Mesendoderm (in vitro differentiated cells): ENCODE results near the gene SHANK1.

Experiments
- DNase-seq: peaks from one replicate; pipeline ENCODE4 v3.0.0; 2013
- H2AK5ac ChIP-seq: 2 replicates; pipeline ENCODE4 v1.6.1; 2013; ENCODE audit warnings: low read length, inconsistent platforms
- H2BK120ac ChIP-seq: 2 replicates; pipeline ENCODE4 v1.6.1; 2013; ENCODE audit warnings: low read depth, mild to moderate bottlenecking, low read length, moderate library complexity, mixed read lengths
- H2BK15ac ChIP-seq: replicated peaks from 2 replicates; pipeline ENCODE4 v1.6.1; 2013; ENCODE audit warnings: low read depth, mild to moderate bottlenecking, moderate library complexity
- H2BK5ac ChIP-seq: 2 replicates; pipeline ENCODE4 v1.6.1; 2013; ENCODE audit warnings: low read length, inconsistent platforms
- H3K18ac ChIP-seq: 2 replicates; pipeline ENCODE4 v1.6.1; 2013; ENCODE audit warnings: mild to moderate bottlenecking, low read length, mixed read lengths
- H3K23ac ChIP-seq: one replicate; pipeline ENCODE4 v1.6.1; 2013; ENCODE audit warnings: low read length
- H3K27ac ChIP-seq: 2 replicates; pipeline ENCODE4 v1.5.1; 2013; ENCODE audit warnings: low read depth, mild to moderate bottlenecking, inconsistent platforms, low read length, moderate library complexity
- H3K27me3 ChIP-seq: 2 replicates; pipeline ENCODE4 v1.6.1; 2013; ENCODE audit warnings: low read length, control low read depth, mild to moderate bottlenecking, inconsistent platforms; ENCODE audit not compliant: insufficient read depth, poor library complexity
- H3K36me3 ChIP-seq: 2 replicates; pipeline ENCODE4 v1.6.1; 2013; ENCODE audit warnings: low read length, inconsistent platforms; ENCODE audit not compliant: control insufficient read depth, insufficient read depth
- H3K4ac ChIP-seq: one replicate; pipeline ENCODE4 v1.6.1; 2013; ENCODE audit warnings: low read depth, mild to moderate bottlenecking, low read length, moderate library complexity
- H3K4me1 ChIP-seq: 2 replicates; pipeline ENCODE4 v1.6.1; 2013; ENCODE audit warnings: low read depth, low read length, inconsistent platforms; ENCODE audit not compliant: control insufficient read depth
- H3K4me2 ChIP-seq: 2 replicates; pipeline ENCODE4 v1.6.1; 2013; ENCODE audit warnings: low read length
- H3K4me3 ChIP-seq: 2 replicates; pipeline ENCODE4 v1.5.1; 2013; ENCODE audit warnings: mild to moderate bottlenecking, low read length
- H3K56ac ChIP-seq: one replicate; pipeline ENCODE4 v1.6.1; 2013; ENCODE audit warnings: low read length
- H3K79me1 ChIP-seq: 2 replicates; pipeline ENCODE4 v1.6.1; 2013; ENCODE audit warnings: low read length, inconsistent platforms
- H3K79me2 ChIP-seq: 2 replicates; pipeline ENCODE4 v1.6.1; 2013; ENCODE audit warnings: mild to moderate bottlenecking, low read length; ENCODE audit not compliant: control insufficient read depth, insufficient read depth
- H3K9ac ChIP-seq: 2 replicates; pipeline ENCODE4 v1.6.1; 2013; ENCODE audit warnings: low read length, inconsistent platforms
- H4K5ac ChIP-seq: one replicate; pipeline ENCODE4 v1.6.1; 2013; ENCODE audit warnings: low read length
- H4K8ac ChIP-seq: one replicate; pipeline ENCODE4 v1.6.1; 2013; ENCODE audit warnings: low read depth, mild to moderate bottlenecking, control low read depth, low read length, moderate library complexity
- WGBS: extraction: QIAGEN DNeasy Blood & Tissue Kit; methylation state at CpG from one replicate; pipeline ENCODE4 v1.1.7; 2013; ENCODE audit warnings: low lambda C conversion rate, missing lambda C conversion rate; ENCODE audit not compliant: insufficient coverage; ENCODE audit errors: extremely low coverage; 5-methylcytosine and 5-hydroxymethylcytosine counted together

SHANK1 gene

DNA sequence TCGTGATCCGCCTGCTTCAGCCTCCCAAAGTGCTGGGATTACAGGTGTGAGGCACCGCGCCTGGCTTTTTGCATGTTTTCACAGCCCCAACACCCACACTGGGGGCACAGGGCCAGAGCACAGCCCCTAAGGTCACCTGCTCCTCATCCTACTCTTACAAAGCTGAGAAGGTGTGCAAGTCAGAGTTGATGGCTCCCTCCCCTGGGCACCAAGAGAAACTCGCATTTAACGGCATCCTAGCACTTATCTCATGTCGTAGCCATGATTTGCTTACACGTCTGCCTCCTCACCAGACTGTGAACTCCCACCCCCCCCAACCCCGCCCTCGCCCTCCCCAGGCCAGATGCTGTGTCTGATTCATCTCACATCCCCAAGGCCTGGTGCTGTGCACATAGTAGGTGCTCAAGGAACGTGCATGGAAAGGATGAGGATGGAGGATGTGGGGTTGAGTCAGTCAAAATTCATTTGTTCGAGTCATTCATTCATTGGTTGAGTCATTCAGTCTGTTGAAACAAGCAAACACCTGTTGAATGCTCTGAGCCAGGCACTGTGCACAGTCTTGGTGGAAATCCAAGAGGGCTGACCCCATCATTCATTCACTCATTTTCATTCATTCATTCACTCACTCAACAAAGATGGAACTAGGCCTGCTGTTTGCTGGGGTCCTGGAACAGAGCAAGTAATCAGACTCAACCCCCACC lies 11.3 kb downstream of the SHANK1 start:
- Histone ChIP-seq H3K4me2 (no peak overlapping the region), H3K23ac (no peak overlapping the region), H3K4me3 (no peak overlapping the region), H3K4me1 (no peaks in the 10 kb centered on the region), H3K79me1 (no peaks in the 10 kb centered on the region), H3K79me2 (no peaks in the 10 kb centered on the region), H3K18ac (no peak overlapping the region), H4K5ac (no peak overlapping the region), H3K27ac (no peak overlapping the region), H3K56ac (no peak overlapping the region), H4K8ac (no peak overlapping the region), H3K9ac (no peak overlapping the region), H3K4ac (no peak overlapping the region), H2BK15ac (no peak overlapping the region), H3K36me3 (no peaks in the 10 kb centered on the region), H2BK120ac (no peak overlapping the region), H3K27me3 (no peaks in the 10 kb centered on the region), H2BK5ac (no peak overlapping the region), H2AK5ac (no peak overlapping the region)
- WGBS = no CpG with 5 or more reads among the region's 12 CpGs
- DNase-seq = no peak

DNA sequence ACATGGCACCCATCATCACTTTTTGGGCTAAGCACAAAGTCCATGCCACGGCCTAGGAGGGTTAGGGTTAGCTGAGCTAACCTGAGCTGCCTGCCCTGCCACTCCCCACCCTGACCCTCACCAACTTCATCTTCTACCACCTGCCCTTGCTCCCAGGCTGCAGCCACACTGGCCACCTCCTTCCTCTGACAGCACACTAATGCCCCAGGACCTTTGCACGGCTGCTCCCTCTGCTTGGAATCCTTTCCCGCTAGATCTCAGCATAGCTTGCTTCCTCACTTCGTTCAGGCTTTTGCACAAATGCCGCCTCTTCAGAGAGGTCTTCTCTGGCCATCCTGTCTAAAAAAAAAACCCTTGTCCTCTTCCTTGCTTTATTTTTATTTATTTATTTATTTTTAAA lies 13.2 kb downstream of the SHANK1 start:
- no peak overlapping the region for H3K23ac ChIP-seq
- H3K56ac ChIP-seq = no peak overlapping the region
- no peak overlapping the region for H3K27ac ChIP-seq
- no peak overlapping the region for H4K5ac ChIP-seq
- H3K4me2 ChIP-seq = no peak overlapping the region
- H3K4me3 ChIP-seq = no peak overlapping the region
- no peaks in the 10 kb centered on the region for H3K79me1 ChIP-seq
- no peak overlapping the region for H2BK120ac ChIP-seq
- no peaks in the 10 kb centered on the region for H3K4me1 ChIP-seq
- H4K8ac ChIP-seq = no peak overlapping the region
- no peaks in the 10 kb centered on the region for H3K27me3 ChIP-seq
- WGBS = no CpG with 5 or more reads among the region's 5 CpGs
- H2BK5ac ChIP-seq = no peak overlapping the region
- H3K9ac ChIP-seq = no peak overlapping the region
- H2BK15ac ChIP-seq = no peak overlapping the region
- no peak overlapping the region for H2AK5ac ChIP-seq
- H3K18ac ChIP-seq = no peak overlapping the region
- H3K4ac ChIP-seq = no peak overlapping the region
- DNase-seq = no peak
- H3K36me3 ChIP-seq = no peaks in the 10 kb centered on the region
- H3K79me2 ChIP-seq = no peaks in the 10 kb centered on the region

DNA sequence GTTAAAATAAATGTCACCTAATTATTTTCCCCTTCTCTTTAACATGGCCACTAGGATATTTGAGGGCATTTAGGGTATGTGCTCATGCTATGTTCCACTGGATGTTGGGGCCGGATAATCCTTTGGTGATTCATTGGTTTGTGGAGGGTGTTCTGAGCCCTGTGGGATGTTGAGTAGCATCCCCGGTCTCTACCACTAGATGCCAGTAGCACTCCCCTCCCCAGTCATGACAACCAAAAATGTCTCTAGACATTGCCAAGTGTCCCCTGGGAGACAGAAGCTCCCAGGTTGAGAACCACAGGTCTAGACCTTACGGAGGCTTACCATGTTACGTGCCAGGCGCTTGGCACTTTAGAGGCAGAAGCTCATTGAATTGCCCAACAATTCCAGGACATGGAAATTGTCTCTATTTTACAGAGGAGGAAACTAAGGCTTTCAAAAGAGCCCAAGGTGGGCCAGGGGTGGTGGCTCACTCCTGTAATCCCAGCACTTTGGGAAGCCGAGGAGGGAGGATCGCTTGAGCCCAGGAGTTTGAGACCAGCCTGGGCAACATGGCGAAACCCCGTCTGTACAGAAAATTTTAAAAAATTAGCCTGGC lies 14.1 kb downstream of the SHANK1 start:
- H3K23ac ChIP-seq = no peak overlapping the region
- H2BK15ac ChIP-seq = no peak overlapping the region
- no CpG with 5 or more reads among the region's 9 CpGs for WGBS
- H3K4me3 ChIP-seq = no peak overlapping the region
- no peak overlapping the region for H3K4ac ChIP-seq
- no peaks in the 10 kb centered on the region for H3K27me3 ChIP-seq
- no peaks in the 10 kb centered on the region for H3K79me1 ChIP-seq
- no peaks in the 10 kb centered on the region for H3K4me1 ChIP-seq
- no peak overlapping the region for H3K18ac ChIP-seq
- no peak overlapping the region for H2AK5ac ChIP-seq
- no peaks in the 10 kb centered on the region for H3K79me2 ChIP-seq
- no peak overlapping the region for H4K5ac ChIP-seq
- H4K8ac ChIP-seq = no peak overlapping the region
- H3K9ac ChIP-seq = no peak overlapping the region
- no peak overlapping the region for H3K27ac ChIP-seq
- no peak overlapping the region for H3K4me2 ChIP-seq
- H2BK120ac ChIP-seq = no peak overlapping the region
- H2BK5ac ChIP-seq = no peak overlapping the region
- peak; percentile 83 for DNase-seq
- no peaks in the 10 kb centered on the region for H3K36me3 ChIP-seq
- H3K56ac ChIP-seq = no peak overlapping the region

DNA sequence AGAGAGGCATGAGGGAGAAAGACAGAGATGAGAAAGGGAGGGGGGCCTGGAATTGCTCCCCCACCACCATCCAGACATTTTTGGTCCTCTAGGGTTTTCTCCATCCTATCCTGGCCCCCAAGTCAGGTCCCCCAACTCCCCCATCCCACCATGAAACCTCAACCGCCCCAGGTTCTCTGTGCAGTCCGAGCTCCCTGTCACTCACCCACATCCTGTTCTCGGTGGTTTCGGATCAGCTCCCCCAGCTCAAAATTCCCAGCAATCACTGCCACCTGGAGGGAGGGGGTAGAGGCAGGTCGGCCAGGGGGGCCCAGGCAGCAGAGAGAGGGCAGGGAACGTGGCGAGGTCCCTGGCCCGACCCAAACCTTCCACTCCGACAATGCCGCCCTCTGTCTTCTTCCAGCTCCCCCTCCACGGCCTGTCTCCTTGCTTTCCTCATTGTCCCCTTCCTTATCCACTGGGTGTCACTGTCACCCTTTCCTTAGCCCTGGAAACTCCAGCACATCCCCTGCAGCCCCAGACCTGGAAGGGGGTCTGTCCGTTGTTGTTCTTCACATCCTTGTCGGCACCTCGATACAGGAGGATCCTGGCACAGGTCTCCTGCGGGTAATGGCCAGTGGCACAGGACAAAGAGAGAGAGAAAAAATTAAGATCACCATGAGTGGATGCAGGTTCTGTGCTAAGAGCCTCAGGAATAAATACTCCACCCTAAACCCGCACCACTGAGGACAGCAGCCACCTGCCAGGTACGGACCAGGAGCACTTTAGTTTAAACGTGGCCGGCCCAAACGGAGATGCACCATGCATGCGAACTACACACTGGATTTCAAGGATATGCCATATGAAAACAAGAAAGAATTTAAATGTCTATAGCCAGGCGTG lies 15.4 kb downstream of the SHANK1 start:
- no peak overlapping the region for H4K8ac ChIP-seq
- no peak overlapping the region for H3K18ac ChIP-seq
- no peaks in the 10 kb centered on the region for H3K79me1 ChIP-seq
- H3K4me3 ChIP-seq = no peak overlapping the region
- H3K27ac ChIP-seq = no peak overlapping the region
- no peak overlapping the region for H2BK15ac ChIP-seq
- H2AK5ac ChIP-seq = no peak overlapping the region
- no peaks in the 10 kb centered on the region for H3K4me1 ChIP-seq
- H2BK5ac ChIP-seq = no peak overlapping the region
- no peak overlapping the region for H3K23ac ChIP-seq
- H3K4ac ChIP-seq = no peak overlapping the region
- no peak overlapping the region for H3K9ac ChIP-seq
- no peaks in the 10 kb centered on the region for H3K27me3 ChIP-seq
- no CpG with 5 or more reads among the region's 22 CpGs for WGBS
- peak; percentile 71 for DNase-seq
- no peak overlapping the region for H3K4me2 ChIP-seq
- no peak overlapping the region for H4K5ac ChIP-seq
- no peak overlapping the region for H2BK120ac ChIP-seq
- H3K56ac ChIP-seq = peak overlapping the region; percentile 49
- no peaks in the 10 kb centered on the region for H3K36me3 ChIP-seq
- no peaks in the 10 kb centered on the region for H3K79me2 ChIP-seq

DNA sequence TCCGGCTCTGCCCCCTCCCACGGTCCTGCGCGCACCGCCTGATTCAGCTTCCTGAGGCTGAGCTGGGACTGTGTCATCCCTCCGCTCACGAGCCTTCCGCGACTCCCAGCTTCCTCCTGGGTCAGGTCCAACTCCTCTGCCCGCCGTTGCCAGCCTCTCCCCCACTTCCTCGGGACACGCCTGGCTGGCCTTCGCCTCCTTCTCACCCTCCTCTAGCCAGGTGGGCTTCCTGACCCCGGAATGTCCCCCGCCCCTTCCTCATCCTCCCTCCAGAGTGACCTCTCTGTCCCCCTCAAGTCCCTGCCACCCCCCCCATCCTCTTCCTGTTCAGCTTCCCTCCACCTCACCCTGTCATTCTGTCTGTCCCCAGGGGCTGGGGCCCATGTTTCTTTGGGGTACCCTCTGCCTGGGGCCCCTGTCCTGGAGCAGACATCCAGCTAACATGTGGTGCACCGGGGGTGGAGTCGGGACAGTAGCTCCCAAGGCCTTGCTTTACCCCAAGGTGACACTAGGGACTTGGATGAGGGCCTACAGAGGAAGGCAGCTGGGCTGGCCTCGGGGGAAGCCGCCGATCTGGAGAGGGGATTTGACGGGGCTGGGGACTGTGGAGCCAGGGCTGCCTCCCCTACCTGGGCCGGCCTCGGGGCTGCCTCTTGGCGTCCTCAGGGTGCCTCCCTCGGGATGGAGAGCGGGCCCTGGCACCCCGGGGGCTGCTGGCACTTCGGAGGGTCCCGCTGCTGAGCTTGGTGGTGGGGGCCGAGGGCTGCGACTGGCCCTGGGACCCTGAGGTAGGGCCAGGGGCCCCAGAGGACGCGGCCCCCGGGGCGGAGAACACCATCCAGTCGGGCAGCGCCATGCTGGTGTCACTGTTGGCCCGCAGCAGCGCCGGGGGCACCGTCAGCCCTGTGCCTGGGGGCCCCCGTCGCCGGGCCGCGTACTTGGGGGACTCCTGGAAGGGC lies 16.5 kb downstream of the SHANK1 start:
- H3K79me1 ChIP-seq = no peaks in the 10 kb centered on the region
- no peak overlapping the region for H4K8ac ChIP-seq
- no peak overlapping the region for H3K18ac ChIP-seq
- H2BK15ac ChIP-seq = no peak overlapping the region
- no peak overlapping the region for H3K4ac ChIP-seq
- H3K4me1 ChIP-seq = no peaks in the 10 kb centered on the region
- H3K27me3 ChIP-seq = peaks cover 3% of the 10 kb centered on the region
- H3K27ac ChIP-seq = no peak overlapping the region
- DNase-seq = no peak
- H3K4me3 ChIP-seq = no peak overlapping the region
- no peaks in the 10 kb centered on the region for H3K36me3 ChIP-seq
- H2BK5ac ChIP-seq = no peak overlapping the region
- no peak overlapping the region for H2AK5ac ChIP-seq
- H4K5ac ChIP-seq = no peak overlapping the region
- H3K9ac ChIP-seq = no peak overlapping the region
- no peak overlapping the region for H3K23ac ChIP-seq
- H3K56ac ChIP-seq = no peak overlapping the region
- no peak overlapping the region for H2BK120ac ChIP-seq
- H3K4me2 ChIP-seq = no peak overlapping the region
- WGBS = no CpG with 5 or more reads among the region's 47 CpGs
- H3K79me2 ChIP-seq = no peaks in the 10 kb centered on the region
